Keratinocyte (primary cell): Measurements from ENCODE around the gene MAML2.

Experiments
- EZH2 ChIP-seq: IDR thresholded peaks from one replicate; pipeline ENCODE4 v1.6.1; 2012; ENCODE audit warnings: inconsistent platforms, mild to moderate bottlenecking, low read length, moderate library complexity
- TF ChIP-seq, protein P1 (sequence below), 3 experiments: IDR thresholded peaks in 1 of 3; conservative IDR thresholded peaks in 1 of 3; optimal IDR thresholded peaks in 1 of 3; 2 replicates in 2 of 3; 3 replicates in 1 of 3; pipeline versions ENCODE3 to v1.5.1; 2011; ENCODE audit warnings: low read length in 3 of 3, mild to moderate bottlenecking in 3 of 3, moderate library complexity in 2 of 3, control low read depth in 1 of 3, inconsistent platforms in 1 of 3; ENCODE audit not compliant: insufficient read depth in 2 of 3; ENCODE audit errors: extremely low read depth in 1 of 3

GRCh38 chr11:96147186-96147585 lies 195.8 kb downstream of the MAML2 start:
- TF ChIP-seq, protein P1, sequence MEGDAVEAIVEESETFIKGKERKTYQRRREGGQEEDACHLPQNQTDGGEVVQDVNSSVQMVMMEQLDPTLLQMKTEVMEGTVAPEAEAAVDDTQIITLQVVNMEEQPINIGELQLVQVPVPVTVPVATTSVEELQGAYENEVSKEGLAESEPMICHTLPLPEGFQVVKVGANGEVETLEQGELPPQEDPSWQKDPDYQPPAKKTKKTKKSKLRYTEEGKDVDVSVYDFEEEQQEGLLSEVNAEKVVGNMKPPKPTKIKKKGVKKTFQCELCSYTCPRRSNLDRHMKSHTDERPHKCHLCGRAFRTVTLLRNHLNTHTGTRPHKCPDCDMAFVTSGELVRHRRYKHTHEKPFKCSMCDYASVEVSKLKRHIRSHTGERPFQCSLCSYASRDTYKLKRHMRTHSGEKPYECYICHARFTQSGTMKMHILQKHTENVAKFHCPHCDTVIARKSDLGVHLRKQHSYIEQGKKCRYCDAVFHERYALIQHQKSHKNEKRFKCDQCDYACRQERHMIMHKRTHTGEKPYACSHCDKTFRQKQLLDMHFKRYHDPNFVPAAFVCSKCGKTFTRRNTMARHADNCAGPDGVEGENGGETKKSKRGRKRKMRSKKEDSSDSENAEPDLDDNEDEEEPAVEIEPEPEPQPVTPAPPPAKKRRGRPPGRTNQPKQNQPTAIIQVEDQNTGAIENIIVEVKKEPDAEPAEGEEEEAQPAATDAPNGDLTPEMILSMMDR (optimal IDR thresholded peaks at IDR 0.05 in 1 of 3, IDR thresholded peaks at IDR 0.05 in 1 of 3, conservative IDR thresholded peaks at IDR 0.05 in 1 of 3; ENCODE audit: extremely low read depth in 1 of 3, insufficient read depth in 2 of 3, low read length in 3 of 3) = no peak
- TF ChIP-seq EZH2 = no peak
